ENCODE data around the gene CYTH2.

Gene CYTH2

DNA sequence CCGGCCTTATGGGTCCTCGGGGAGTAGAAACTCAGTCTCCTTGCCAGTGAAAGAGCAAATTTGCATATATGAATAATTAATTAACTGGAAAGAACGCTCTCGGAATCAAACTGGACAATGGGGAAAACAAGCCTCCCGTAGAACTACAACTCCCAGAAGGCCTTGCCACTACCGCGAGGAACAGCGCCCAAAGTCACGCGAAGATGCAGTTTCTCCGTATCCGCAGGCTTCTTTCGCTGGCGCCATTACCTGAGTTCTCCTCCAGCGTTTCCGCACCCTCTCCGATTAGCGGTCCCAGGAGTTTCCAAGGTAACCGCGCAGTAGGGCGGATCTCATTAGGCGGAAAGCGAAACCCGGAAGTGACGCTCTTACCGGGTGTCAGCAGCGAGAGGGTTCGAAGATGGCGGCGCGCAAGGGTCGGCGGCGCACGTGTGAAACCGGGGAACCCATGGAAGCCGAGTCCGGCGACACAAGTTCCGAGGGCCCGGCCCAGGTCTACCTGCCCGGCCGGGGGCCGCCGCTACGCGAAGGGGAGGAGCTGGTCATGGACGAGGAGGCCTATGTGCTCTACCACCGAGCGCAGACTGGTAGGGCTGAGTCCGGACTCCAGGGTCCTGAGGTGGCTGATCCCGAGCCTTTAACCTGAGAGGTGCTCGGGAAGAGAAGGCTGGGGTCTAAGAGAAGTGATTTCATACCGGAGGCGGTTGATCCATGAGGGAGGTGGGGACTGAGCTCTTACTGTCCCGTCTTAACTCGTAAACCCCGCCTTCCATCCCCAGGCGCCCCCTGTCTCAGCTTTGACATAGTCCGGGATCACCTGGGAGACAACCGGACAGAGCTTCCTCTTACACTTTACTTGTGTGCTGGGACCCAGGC, 23.3 kb upstream of the CYTH2 start, which contains the start of gene GRWD1:
GRWD1 (plus strand) TSS at position 378 of the 876 bp plus-strand sequence; CDS start at position 401, 23 bp downstream.
- Histone ChIP-seq H3K9me3 (ENCODE audit: control insufficient read depth, insufficient read depth, low read depth, low read length) (no peaks in the 10 kb centered on the region), H3K4me1 (ENCODE audit: control insufficient read depth, insufficient read depth, low read length) (peaks cover 8% of the 10 kb centered on the region), H3K36me3 (ENCODE audit: control insufficient read depth in 2 of 2, insufficient read depth in 1 of 2, low read length in 2 of 2) (peaks cover 37 to 42% of the 10 kb centered on the region in 2 experiments), H3K27ac (ENCODE audit: extremely low read depth, low read depth, low read length) (peak within 1 kb of the TSS; percentile 65), H3K4me3 (ENCODE audit: low read depth, low read length) (peak within 1 kb of the TSS; percentile 88)
- ChIA-PET POLR2A (interaction anchor here (1.0 to 1.5 kb wide), 6 partner anchors 24 to 124 kb away, joined by 3 to 14 read pairs (median 5); partner anchors contain the start of genes GRIN2D, KDELR1, SYNGR4 and TMEM143), CTCF (interaction anchor here (0.6 to 2.8 kb wide), 6 partner anchors 54 to 177 kb away, joined by 3 to 13 read pairs (median 4); partner anchors contain the start of gene KDELR1)
- no peak for TF ChIP-seq ZNF501 (tag by site-specific recombination; IDR thresholded peaks at IDR 0.05)
- TF ChIP-seq ZNF354C (tag by site-specific recombination; IDR thresholded peaks at IDR 0.05; ENCODE audit: borderline replicate concordance, low read depth) = no peak
- TF ChIP-seq, protein P1, sequence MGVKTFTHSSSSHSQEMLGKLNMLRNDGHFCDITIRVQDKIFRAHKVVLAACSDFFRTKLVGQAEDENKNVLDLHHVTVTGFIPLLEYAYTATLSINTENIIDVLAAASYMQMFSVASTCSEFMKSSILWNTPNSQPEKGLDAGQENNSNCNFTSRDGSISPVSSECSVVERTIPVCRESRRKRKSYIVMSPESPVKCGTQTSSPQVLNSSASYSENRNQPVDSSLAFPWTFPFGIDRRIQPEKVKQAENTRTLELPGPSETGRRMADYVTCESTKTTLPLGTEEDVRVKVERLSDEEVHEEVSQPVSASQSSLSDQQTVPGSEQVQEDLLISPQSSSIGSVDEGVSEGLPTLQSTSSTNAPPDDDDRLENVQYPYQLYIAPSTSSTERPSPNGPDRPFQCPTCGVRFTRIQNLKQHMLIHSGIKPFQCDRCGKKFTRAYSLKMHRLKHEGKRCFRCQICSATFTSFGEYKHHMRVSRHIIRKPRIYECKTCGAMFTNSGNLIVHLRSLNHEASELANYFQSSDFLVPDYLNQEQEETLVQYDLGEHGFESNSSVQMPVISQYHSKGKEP (tag by site-specific recombination; IDR thresholded peaks at IDR 0.05) = peak; percentile 17; the same call in 1 of the 2 replicates
- no peak for TF ChIP-seq ZNF660 (tag by site-specific recombination; IDR thresholded peaks at IDR 0.05)
- TF ChIP-seq ZNF214 (tag by site-specific recombination; IDR thresholded peaks at IDR 0.05; ENCODE audit: borderline replicate concordance) = no peak
- TF ChIP-seq, protein P2, sequence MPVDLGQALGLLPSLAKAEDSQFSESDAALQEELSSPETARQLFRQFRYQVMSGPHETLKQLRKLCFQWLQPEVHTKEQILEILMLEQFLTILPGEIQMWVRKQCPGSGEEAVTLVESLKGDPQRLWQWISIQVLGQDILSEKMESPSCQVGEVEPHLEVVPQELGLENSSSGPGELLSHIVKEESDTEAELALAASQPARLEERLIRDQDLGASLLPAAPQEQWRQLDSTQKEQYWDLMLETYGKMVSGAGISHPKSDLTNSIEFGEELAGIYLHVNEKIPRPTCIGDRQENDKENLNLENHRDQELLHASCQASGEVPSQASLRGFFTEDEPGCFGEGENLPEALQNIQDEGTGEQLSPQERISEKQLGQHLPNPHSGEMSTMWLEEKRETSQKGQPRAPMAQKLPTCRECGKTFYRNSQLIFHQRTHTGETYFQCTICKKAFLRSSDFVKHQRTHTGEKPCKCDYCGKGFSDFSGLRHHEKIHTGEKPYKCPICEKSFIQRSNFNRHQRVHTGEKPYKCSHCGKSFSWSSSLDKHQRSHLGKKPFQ (tag by site-specific recombination; IDR thresholded peaks at IDR 0.05) = no peak
- TF ChIP-seq ZNF549 (tag by site-specific recombination; IDR thresholded peaks at IDR 0.05) = no peak
- TF ChIP-seq ZFP69B (tag by site-specific recombination; IDR thresholded peaks at IDR 0.05) = no peak; the same call in 1 of the 2 replicates
- TF ChIP-seq ZNF302 (tag by site-specific recombination; IDR thresholded peaks at IDR 0.05; ENCODE audit: low read depth) = no peak
- TF ChIP-seq ZNF707 (tag by site-specific recombination; IDR thresholded peaks at IDR 0.05) = no peak
- TF ChIP-seq ZNF629 (tag by site-specific recombination; IDR thresholded peaks at IDR 0.05) = peak; percentile 50; the same call in 1 of the 2 replicates
- no peak for TF ChIP-seq ZNF654 (tag by site-specific recombination; IDR thresholded peaks at IDR 0.05; ENCODE audit: low read depth)
- no peak for TF ChIP-seq ZNF24 (tag by site-specific recombination; IDR thresholded peaks at IDR 0.05)
- TF ChIP-seq ZNF266 (tag by site-specific recombination; IDR thresholded peaks at IDR 0.05; ENCODE audit: low read depth) = no peak
- TF ChIP-seq OVOL3 (tag by site-specific recombination; IDR thresholded peaks at IDR 0.05) = peak; percentile 10; the same call in 1 of the 2 replicates
- no peak for TF ChIP-seq ZNF423 (tag by site-specific recombination; IDR thresholded peaks at IDR 0.05)
- TF ChIP-seq ZBTB48 (tag by site-specific recombination; IDR thresholded peaks at IDR 0.05) = no peak
- TF ChIP-seq SETDB1 (IDR thresholded peaks at IDR 0.05; ENCODE audit: insufficient read length, low read length) = no peak
- peak; percentile 25; the same call in 1 of the 2 replicates for TF ChIP-seq ZFP37 (tag by site-specific recombination; IDR thresholded peaks at IDR 0.05)
- no peak for TF ChIP-seq ZNF670 (tag by site-specific recombination; IDR thresholded peaks at IDR 0.05; ENCODE audit: low read depth)
- TF ChIP-seq ZNF169 (tag by site-specific recombination; IDR thresholded peaks at IDR 0.05) = no peak
- no peak for TF ChIP-seq HOXC10 (CRISPR knock-in tag; IDR thresholded peaks at IDR 0.05)
- TF ChIP-seq ZEB2 (tag by site-specific recombination; IDR thresholded peaks at IDR 0.05) = peak; percentile 86
- TF ChIP-seq, protein P3, sequence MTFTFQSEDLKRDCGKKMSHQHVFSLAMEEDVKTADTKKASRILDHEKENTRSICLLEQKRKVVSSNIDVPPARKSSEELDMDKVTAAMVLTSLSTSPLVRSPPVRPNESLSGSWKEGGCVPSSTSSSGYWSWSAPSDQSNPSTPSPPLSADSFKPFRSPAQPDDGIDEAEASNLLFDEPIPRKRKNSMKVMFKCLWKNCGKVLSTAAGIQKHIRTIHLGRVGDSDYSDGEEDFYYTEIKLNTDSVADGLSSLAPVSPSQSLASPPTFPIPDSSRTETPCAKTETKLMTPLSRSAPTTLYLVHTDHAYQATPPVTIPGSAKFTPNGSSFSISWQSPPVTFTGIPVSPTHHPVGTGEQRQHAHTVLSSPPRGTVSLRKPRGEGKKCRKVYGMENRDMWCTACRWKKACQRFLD (tag by site-specific recombination; IDR thresholded peaks at IDR 0.05) = 0 out of 2 replicates have a peak, but pooled peaks have one; percentile 41
- no peak for TF ChIP-seq ZNF146 (tag by site-specific recombination; IDR thresholded peaks at IDR 0.05)
- peak; percentile 41; the same call in 1 of the 2 replicates for TF ChIP-seq KLF9 (tag by site-specific recombination; IDR thresholded peaks at IDR 0.05; ENCODE audit: low read depth)
- TF ChIP-seq ZSCAN23 (tag by site-specific recombination; IDR thresholded peaks at IDR 0.05) = no peak
- TF ChIP-seq ZNF174 (tag by site-specific recombination; IDR thresholded peaks at IDR 0.05) = no peak
- no peak for TF ChIP-seq MYNN (tag by site-specific recombination; IDR thresholded peaks at IDR 0.05; ENCODE audit: borderline replicate concordance)
- peak; percentile 18; the same call in 1 of the 2 replicates for TF ChIP-seq CTCF (tag by site-specific recombination; IDR thresholded peaks at IDR 0.05)

All from HEK293 (cell line).